ENCODE results near the gene HEG1. TPM values are rescaled to one million over a fixed set of nuclear protein-coding genes. Genes with fewer than 3 reads are reported as not detected.

HEG1 gene
- polyA plus RNA-seq, 2 donors: 3.1 to 6.0 TPM

GRCh38 chr3:125008766-125009165 lies 47.0 kb downstream of the HEG1 start:
- Histone ChIP-seq H3K4me3 (ENCODE audit: low read depth in 1 of 2, low read length in 2 of 2) (no peak overlapping the region), H3K4me1 (ENCODE audit: control insufficient read depth in 2 of 2, insufficient read depth in 2 of 2, low read length in 1 of 2) (peaks cover 2 to 3% of the 10 kb centered on the region in 2 donors), H3K27ac (ENCODE audit: low read depth in 2 of 2, low read length in 1 of 2) (no peak overlapping the region), H3K36me3 (ENCODE audit: control insufficient read depth in 2 of 2, insufficient read depth in 2 of 2, low read length in 1 of 2) (peaks cover 0 to 13% of the 10 kb centered on the region in 2 donors), H3K9me3 (ENCODE audit: control insufficient read depth in 2 of 2, insufficient read depth in 1 of 2, low read depth in 1 of 2, low read length in 1 of 2) (no peaks in the 10 kb centered on the region), H3K27me3 (ENCODE audit: control insufficient read depth in 1 of 2, insufficient read depth in 2 of 2, low read length in 2 of 2) (no peaks in the 10 kb centered on the region)
- 78 to 88% methylated on average over 4 of the region's 4 CpGs for WGBS, 2 donors

- no peaks in the 10 kb centered on the region for H3K9me3 ChIP-seq (ENCODE audit: control insufficient read depth in 2 of 2, insufficient read depth in 1 of 2, low read depth in 1 of 2, low read length in 1 of 2)
- no peaks in the 10 kb centered on the region for H3K27me3 ChIP-seq (ENCODE audit: control insufficient read depth in 1 of 2, insufficient read depth in 2 of 2, low read length in 2 of 2)
- no peak overlapping the region for H3K4me3 ChIP-seq (ENCODE audit: low read depth in 1 of 2, low read length in 2 of 2)
- H3K4me1 ChIP-seq (ENCODE audit: control insufficient read depth in 2 of 2, insufficient read depth in 2 of 2, low read length in 1 of 2): peaks cover 0 to 2% of the 10 kb centered on the region in 2 donors
- H3K36me3 ChIP-seq (ENCODE audit: control insufficient read depth in 2 of 2, insufficient read depth in 2 of 2, low read length in 1 of 2): peaks cover 0 to 5% of the 10 kb centered on the region in 2 donors
- no peak overlapping the region for H3K27ac ChIP-seq (ENCODE audit: low read depth in 2 of 2, low read length in 1 of 2)
- WGBS, 2 donors: 75 to 85% methylated on average over 5 of the region's 5 CpGs
Observed at GRCh38 chr3:125006291-125006731, 49.5 kb downstream of the HEG1 start.

- 87% methylated on average over 5 of the region's 5 CpGs for WGBS, 2 donors
- Histone ChIP-seq H3K27me3 (ENCODE audit: control insufficient read depth in 1 of 2, insufficient read depth in 2 of 2, low read length in 2 of 2) (no peaks in the 10 kb centered on the region), H3K9me3 (ENCODE audit: control insufficient read depth in 2 of 2, insufficient read depth in 1 of 2, low read depth in 1 of 2, low read length in 1 of 2) (no peaks in the 10 kb centered on the region), H3K36me3 (ENCODE audit: control insufficient read depth in 2 of 2, insufficient read depth in 2 of 2, low read length in 1 of 2) (peaks cover 0 to 5% of the 10 kb centered on the region in 2 donors), H3K4me1 (ENCODE audit: control insufficient read depth in 2 of 2, insufficient read depth in 2 of 2, low read length in 1 of 2) (peaks cover 0 to 2% of the 10 kb centered on the region in 2 donors), H3K4me3 (ENCODE audit: low read depth in 1 of 2, low read length in 2 of 2) (no peak overlapping the region), H3K27ac (ENCODE audit: low read depth in 2 of 2, low read length in 1 of 2) (no peak overlapping the region)
Observed at GRCh38 chr3:125005676-125006075, 50.1 kb downstream of the HEG1 start.

- Histone ChIP-seq H3K27ac (ENCODE audit: low read depth in 2 of 2, low read length in 1 of 2) (no peak overlapping the region), H3K36me3 (ENCODE audit: control insufficient read depth in 2 of 2, insufficient read depth in 2 of 2, low read length in 1 of 2) (peaks cover 0 to 4% of the 10 kb centered on the region in 2 donors), H3K4me1 (ENCODE audit: control insufficient read depth in 2 of 2, insufficient read depth in 2 of 2, low read length in 1 of 2) (peaks cover 0 to 2% of the 10 kb centered on the region in 2 donors), H3K27me3 (ENCODE audit: control insufficient read depth in 1 of 2, insufficient read depth in 2 of 2, low read length in 2 of 2) (no peaks in the 10 kb centered on the region), H3K9me3 (ENCODE audit: control insufficient read depth in 2 of 2, insufficient read depth in 1 of 2, low read depth in 1 of 2, low read length in 1 of 2) (no peaks in the 10 kb centered on the region), H3K4me3 (ENCODE audit: low read depth in 1 of 2, low read length in 2 of 2) (no peak overlapping the region)
- 84 to 87% methylated on average over 4 of the region's 4 CpGs for WGBS, 2 donors
Observed at GRCh38 chr3:125005222-125005621, 50.6 kb downstream of the HEG1 start.

GRCh38 chr3:125003859-125004595 lies 51.8 kb downstream of the HEG1 start:
- peaks cover 0 to 3% of the 10 kb centered on the region in 2 donors for H3K4me1 ChIP-seq (ENCODE audit: control insufficient read depth in 2 of 2, insufficient read depth in 2 of 2, low read length in 1 of 2)
- H3K4me3 ChIP-seq (ENCODE audit: low read depth in 1 of 2, low read length in 2 of 2): no peak overlapping the region
- H3K27me3 ChIP-seq (ENCODE audit: control insufficient read depth in 1 of 2, insufficient read depth in 2 of 2, low read length in 2 of 2): no peaks in the 10 kb centered on the region
- WGBS, 2 donors: 76 to 79% methylated on average over 10 of the region's 10 CpGs
- H3K9me3 ChIP-seq (ENCODE audit: control insufficient read depth in 2 of 2, insufficient read depth in 1 of 2, low read depth in 1 of 2, low read length in 1 of 2): no peaks in the 10 kb centered on the region
- H3K36me3 ChIP-seq (ENCODE audit: control insufficient read depth in 2 of 2, insufficient read depth in 2 of 2, low read length in 1 of 2): peaks cover 0 to 2% of the 10 kb centered on the region in 2 donors
- no peak overlapping the region for H3K27ac ChIP-seq (ENCODE audit: low read depth in 2 of 2, low read length in 1 of 2)

- no peaks in the 10 kb centered on the region for H3K27me3 ChIP-seq (ENCODE audit: control insufficient read depth in 1 of 2, insufficient read depth in 2 of 2, low read length in 2 of 2)
- H3K4me3 ChIP-seq (ENCODE audit: low read depth in 1 of 2, low read length in 2 of 2): no peak overlapping the region
- peaks cover 0 to 3% of the 10 kb centered on the region in 2 donors for H3K4me1 ChIP-seq (ENCODE audit: control insufficient read depth in 2 of 2, insufficient read depth in 2 of 2, low read length in 1 of 2)
- WGBS, 2 donors: 36 to 37% methylated on average over 7 of the region's 7 CpGs
- H3K36me3 ChIP-seq (ENCODE audit: control insufficient read depth in 2 of 2, insufficient read depth in 2 of 2, low read length in 1 of 2): peaks cover 0 to 2% of the 10 kb centered on the region in 2 donors
- H3K27ac ChIP-seq (ENCODE audit: low read depth in 2 of 2, low read length in 1 of 2): peak overlapping the region in 1 of 2 donors; percentile 58
- H3K9me3 ChIP-seq (ENCODE audit: control insufficient read depth in 2 of 2, insufficient read depth in 1 of 2, low read depth in 1 of 2, low read length in 1 of 2): no peaks in the 10 kb centered on the region
Observed at GRCh38 chr3:125003369-125003853, 52.4 kb downstream of the HEG1 start.

GRCh38 chr3:125002414-125003368 lies 53.1 kb downstream of the HEG1 start:
- H3K4me3 ChIP-seq (ENCODE audit: low read depth in 1 of 2, low read length in 2 of 2): no peak overlapping the region
- WGBS, 2 donors: 61 to 73% methylated on average over 11 of the region's 11 CpGs
- H3K36me3 ChIP-seq (ENCODE audit: control insufficient read depth in 2 of 2, insufficient read depth in 2 of 2, low read length in 1 of 2): peaks cover 0 to 2% of the 10 kb centered on the region in 2 donors
- peak overlapping the region in 1 of 2 donors; percentile 47 for H3K27ac ChIP-seq (ENCODE audit: low read depth in 2 of 2, low read length in 1 of 2)
- H3K9me3 ChIP-seq (ENCODE audit: control insufficient read depth in 2 of 2, insufficient read depth in 1 of 2, low read depth in 1 of 2, low read length in 1 of 2): no peaks in the 10 kb centered on the region
- no peaks in the 10 kb centered on the region for H3K27me3 ChIP-seq (ENCODE audit: control insufficient read depth in 1 of 2, insufficient read depth in 2 of 2, low read length in 2 of 2)
- peaks cover 0 to 3% of the 10 kb centered on the region in 2 donors for H3K4me1 ChIP-seq (ENCODE audit: control insufficient read depth in 2 of 2, insufficient read depth in 2 of 2, low read length in 1 of 2)

GRCh38 chr3:125001557-125002413 lies 54.0 kb downstream of the HEG1 start:
- H3K9me3 ChIP-seq (ENCODE audit: control insufficient read depth in 2 of 2, insufficient read depth in 1 of 2, low read depth in 1 of 2, low read length in 1 of 2): no peaks in the 10 kb centered on the region
- H3K36me3 ChIP-seq (ENCODE audit: control insufficient read depth in 2 of 2, insufficient read depth in 2 of 2, low read length in 1 of 2): peaks cover 0 to 2% of the 10 kb centered on the region in 2 donors
- H3K4me1 ChIP-seq (ENCODE audit: control insufficient read depth in 2 of 2, insufficient read depth in 2 of 2, low read length in 1 of 2): peaks cover 0 to 3% of the 10 kb centered on the region in 2 donors
- WGBS, 2 donors: 50 to 68% methylated on average over 12 of the region's 12 CpGs
- no peaks in the 10 kb centered on the region for H3K27me3 ChIP-seq (ENCODE audit: control insufficient read depth in 1 of 2, insufficient read depth in 2 of 2, low read length in 2 of 2)
- H3K27ac ChIP-seq (ENCODE audit: low read depth in 2 of 2, low read length in 1 of 2): peak overlapping the region in 1 of 2 donors; percentile 44
- no peak overlapping the region for H3K4me3 ChIP-seq (ENCODE audit: low read depth in 1 of 2, low read length in 2 of 2)

GRCh38 chr3:125000661-125001060 lies 55.1 kb downstream of the HEG1 start:
- Histone ChIP-seq H3K4me3 (ENCODE audit: low read depth in 1 of 2, low read length in 2 of 2) (no peak overlapping the region), H3K36me3 (ENCODE audit: control insufficient read depth in 2 of 2, insufficient read depth in 2 of 2, low read length in 1 of 2) (peaks cover 0 to 2% of the 10 kb centered on the region in 2 donors), H3K4me1 (ENCODE audit: control insufficient read depth in 2 of 2, insufficient read depth in 2 of 2, low read length in 1 of 2) (peaks cover 0 to 6% of the 10 kb centered on the region in 2 donors), H3K9me3 (ENCODE audit: control insufficient read depth in 2 of 2, insufficient read depth in 1 of 2, low read depth in 1 of 2, low read length in 1 of 2) (no peaks in the 10 kb centered on the region), H3K27ac (ENCODE audit: low read depth in 2 of 2, low read length in 1 of 2) (no peak overlapping the region), H3K27me3 (ENCODE audit: control insufficient read depth in 1 of 2, insufficient read depth in 2 of 2, low read length in 2 of 2) (no peaks in the 10 kb centered on the region)
- WGBS, 2 donors: 87 to 92% methylated on average over 2 of the region's 2 CpGs
